GM19239 (cell line): ENCODE measurements around the gene SYNJ1.

Source experiments
- DNase-seq: peaks from one replicate; pipeline ENCODE4 v3.0.0; 2011; ENCODE audit warnings: low spot score; ENCODE audit not compliant: insufficient read length
- FAIRE-seq: peaks from 2 replicates; lab custom pipeline; 2011; peaks lifted over from hg19 to GRCh38; lab: Jason Lieb, UNC

SYNJ1 gene

GRCh38 chr21:32590130-32590529 is 137.7 kb downstream of the SYNJ1 start:
- FAIRE-seq (no peak), DNase-seq (no peak)

DNA sequence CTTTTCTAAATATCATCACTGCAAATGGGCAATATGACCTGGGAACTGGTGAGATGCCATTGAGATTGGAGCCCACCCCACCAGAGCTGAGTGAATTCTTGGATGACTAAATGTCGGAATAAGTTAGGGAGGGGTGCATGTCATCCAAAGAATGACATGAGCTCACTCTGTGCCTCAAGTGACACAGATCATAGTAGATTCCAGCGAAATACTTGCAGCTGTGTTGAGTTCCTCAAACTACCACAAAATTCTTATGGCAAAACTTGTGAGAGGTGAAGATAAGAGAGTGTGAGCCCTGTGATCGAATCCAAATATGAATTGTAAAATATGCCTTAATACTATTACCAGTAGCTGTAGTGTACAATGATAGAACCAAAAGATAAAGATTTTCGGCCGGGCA is 140.2 kb downstream of the SYNJ1 start:
- FAIRE-seq, result no peak
- DNase-seq, result no peak

GRCh38 chr21:32587120-32587519 is 140.7 kb downstream of the SYNJ1 start:
- DNase-seq (no peak), FAIRE-seq (no peak)

DNA sequence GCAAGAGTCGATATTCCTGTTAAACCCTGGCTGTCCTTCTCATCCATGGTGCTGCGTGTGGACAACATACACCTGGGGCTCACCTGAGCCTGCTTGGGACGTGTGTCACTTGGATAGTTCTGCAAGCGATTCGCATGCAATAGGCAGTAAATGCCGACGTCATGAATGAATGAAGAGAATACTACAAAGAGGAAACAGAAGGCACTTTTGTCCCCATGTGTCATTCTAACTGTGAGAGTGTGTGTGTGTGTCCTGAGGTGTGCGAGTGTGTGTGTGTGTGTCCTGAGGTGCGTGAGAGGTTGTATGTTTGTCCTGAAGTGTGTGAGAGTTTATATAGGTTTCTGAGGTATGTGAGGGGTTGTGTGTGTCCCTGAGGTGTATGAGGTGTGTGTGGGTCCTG is 141.8 kb downstream of the SYNJ1 start:
- FAIRE-seq (no peak), DNase-seq (no peak)

DNA sequence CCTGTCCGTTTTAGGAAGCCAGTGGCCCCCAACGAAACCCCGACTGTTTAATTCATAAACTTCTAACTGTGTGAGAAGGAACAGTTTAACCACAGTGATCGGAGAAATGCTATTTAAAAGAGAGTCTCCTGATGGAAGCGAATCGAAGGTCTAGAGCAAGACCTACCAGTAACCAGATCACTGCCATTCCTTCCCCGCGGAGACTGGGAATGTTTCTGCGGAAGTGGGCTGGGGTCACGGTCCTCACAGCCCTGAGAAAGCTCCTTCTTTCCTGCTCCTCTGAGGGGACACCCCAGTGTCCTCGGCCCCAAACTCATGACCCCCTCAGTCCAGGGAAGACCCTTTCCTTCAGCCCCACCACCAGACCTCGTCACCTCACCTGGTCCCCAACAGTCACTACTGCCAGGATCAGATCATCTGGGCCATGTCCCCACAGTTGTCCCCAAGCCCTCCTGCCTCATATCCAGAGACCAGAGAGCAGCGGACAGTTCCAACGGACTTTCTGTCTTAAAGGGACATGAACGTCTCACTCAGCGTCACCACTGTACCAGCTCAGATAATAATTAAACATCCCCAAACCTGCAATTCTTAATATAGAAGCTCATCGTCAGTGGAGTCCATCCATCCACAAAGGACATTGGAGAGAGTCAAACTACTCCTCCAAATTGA is 142.6 kb downstream of the SYNJ1 start, which contains the start of gene TCP10L:
TCP10L (minus strand) TSS at position 482 of the 669 bp plus-strand sequence. CDS start 1,219 bp downstream, outside the sequence.
- FAIRE-seq (no peak), DNase-seq (no peak)

GRCh38 chr21:32584472-32584871 is 143.3 kb downstream of the SYNJ1 start:
- no peak for FAIRE-seq
- DNase-seq, result no peak

- DNase-seq (no peak), FAIRE-seq (no peak)
These were observed 146.1 kb downstream of the SYNJ1 start for GRCh38 chr21:32581732-32582131.

GRCh38 chr21:32580949-32581348 is 146.9 kb downstream of the SYNJ1 start:
- FAIRE-seq, result no peak

More at GRCh38 chr21:32580949-32581348, 146.9 kb downstream of the SYNJ1 start:
- DNase-seq, result no peak
